ENCODE results near the gene SLAIN1. TPM values are rescaled to one million over a fixed set of nuclear protein-coding genes. Genes with fewer than 3 reads are reported as not detected.

Gene SLAIN1
- total and polyA plus RNA-seq, 10 of the 15 experiments (the other 5 are each of a cell fraction or from before 2014, with no cell fraction given), result 11.9 to 140 (median 56.9) TPM

- FAIRE-seq (no peak), ATAC-seq (no peak), DNase-seq (ENCODE audit: low read depth, low spot score) (no peak)
- ChIA-PET CTCF (interaction anchor here (1.0 to 6.8 kb wide), 8 partner anchors 25 to 326 kb away, joined by 3 to 66 read pairs (median 4); no protein-coding TSS in a partner anchor), POLR2A (no interaction called here), SMC1A (ENCODE audit: uncharacterized antibody, unreplicated experiment) (interaction anchor here (0.6 to 2.0 kb wide), 11 partner anchors 13 to 310 kb away, joined by 3 to 22 read pairs (median 4); no protein-coding TSS in a partner anchor), RAD21 (ENCODE audit: unreplicated experiment) (interaction anchor here (1.0 to 1.8 kb wide), 3 partner anchors 31 to 310 kb away, joined by 3 to 19 read pairs (median 4); no protein-coding TSS in a partner anchor)
- 47% methylated on average over 2 of the region's 2 CpGs for WGBS (ENCODE audit: insufficient coverage, insufficient replicate concordance, low lambda C conversion rate, missing lambda C conversion rate)
- Histone ChIP-seq H4K20me1 (ENCODE audit: control insufficient read depth, insufficient read depth) (no peaks in the 10 kb centered on the region), H3K9me3 (replicated peaks; ENCODE audit: control insufficient read depth, insufficient read depth, low read length) (no peaks in the 10 kb centered on the region), H3K4me1 (ENCODE audit: control insufficient read depth, insufficient read depth, low read length) (no peaks in the 10 kb centered on the region), H3K4me2 (ENCODE audit: control insufficient read depth, insufficient read depth) (no peak overlapping the region), H3K36me3 (ENCODE audit: control insufficient read depth in 2 of 2, insufficient read depth in 2 of 2, low read length in 1 of 2) (no peaks in the 10 kb centered on the region), H3K79me2 (ENCODE audit: control insufficient read depth, insufficient read depth, low read length) (no peaks in the 10 kb centered on the region), H3K9ac (ENCODE audit: control insufficient read depth, insufficient read depth, low read length) (no peak overlapping the region), H3K27me3 (replicated peaks in 1 of 2; ENCODE audit: control insufficient read depth in 2 of 2, insufficient read depth in 2 of 2, low read length in 1 of 2) (no peaks in the 10 kb centered on the region), H2AFZ (ENCODE audit: control insufficient read depth, low read depth, low read length) (no peak overlapping the region), H3K27ac (ENCODE audit: control insufficient read depth, insufficient read depth) (no peak overlapping the region), H3K4me3 (no peak overlapping the region)
- TF ChIP-seq ZNF207 (IDR thresholded peaks at IDR 0.05; ENCODE audit: borderline replicate concordance) (no peak), RB1 (IDR thresholded peaks at IDR 0.05; ENCODE audit: borderline replicate concordance) (no peak), EZH2 (IDR thresholded peaks at IDR 0.05; ENCODE audit: borderline replicate concordance, control insufficient read depth, low read depth, low read length) (no peak), HCFC1 (IDR thresholded peaks at IDR 0.05; ENCODE audit: low read length) (no peak), RELB (IDR thresholded peaks at IDR 0.05; ENCODE audit: low read depth) (no peak), WRNIP1 (IDR thresholded peaks at IDR 0.05; ENCODE audit: borderline replicate concordance, low read depth, low read length) (no peak), YBX1 (IDR thresholded peaks at IDR 0.05) (no peak), SUPT20H (IDR thresholded peaks at IDR 0.05; ENCODE audit: borderline replicate concordance, control insufficient read depth, low read depth, low read length) (no peak), IRF4 (IDR thresholded peaks at IDR 0.05; ENCODE audit: low read depth, low read length) (no peak), ZBTB40 (IDR thresholded peaks at IDR 0.05; ENCODE audit: borderline replicate concordance) (no peak), SP1 (IDR thresholded peaks at IDR 0.05; ENCODE audit: low read depth, low read length) (no peak), PBX3 (IDR thresholded peaks at IDR 0.05; ENCODE audit: insufficient replicate concordance, low read depth, low read length) (no peak), LARP7 (IDR thresholded peaks at IDR 0.05) (no peak), SKIL (IDR thresholded peaks at IDR 0.05; ENCODE audit: low read depth, poor library complexity, severe bottlenecking) (no peak)
- no TSS peak for BruUV-seq (replicated peaks)
- in situ Hi-C loops (cut with MboI), result no loop called here
- intact Hi-C loops (cut with micrococcal nuclease; ENCODE audit: unreplicated experiment), result no loop called here
Measured at GRCh38 chr13:77811381-77811780, 113.9 kb downstream of the SLAIN1 start.

Measured in GM12878 (cell line).